ENCODE results near the gene IPO4. TPM values are rescaled to one million over a fixed set of nuclear protein-coding genes. Genes with fewer than 3 reads are reported as not detected.

Gene IPO4
- total and polyA plus RNA-seq, 9 of the 15 experiments (the other 6 are each of a cell fraction or from before 2014, with no cell fraction given), result 7.3 to 122 (median 31.8) TPM

DNA sequence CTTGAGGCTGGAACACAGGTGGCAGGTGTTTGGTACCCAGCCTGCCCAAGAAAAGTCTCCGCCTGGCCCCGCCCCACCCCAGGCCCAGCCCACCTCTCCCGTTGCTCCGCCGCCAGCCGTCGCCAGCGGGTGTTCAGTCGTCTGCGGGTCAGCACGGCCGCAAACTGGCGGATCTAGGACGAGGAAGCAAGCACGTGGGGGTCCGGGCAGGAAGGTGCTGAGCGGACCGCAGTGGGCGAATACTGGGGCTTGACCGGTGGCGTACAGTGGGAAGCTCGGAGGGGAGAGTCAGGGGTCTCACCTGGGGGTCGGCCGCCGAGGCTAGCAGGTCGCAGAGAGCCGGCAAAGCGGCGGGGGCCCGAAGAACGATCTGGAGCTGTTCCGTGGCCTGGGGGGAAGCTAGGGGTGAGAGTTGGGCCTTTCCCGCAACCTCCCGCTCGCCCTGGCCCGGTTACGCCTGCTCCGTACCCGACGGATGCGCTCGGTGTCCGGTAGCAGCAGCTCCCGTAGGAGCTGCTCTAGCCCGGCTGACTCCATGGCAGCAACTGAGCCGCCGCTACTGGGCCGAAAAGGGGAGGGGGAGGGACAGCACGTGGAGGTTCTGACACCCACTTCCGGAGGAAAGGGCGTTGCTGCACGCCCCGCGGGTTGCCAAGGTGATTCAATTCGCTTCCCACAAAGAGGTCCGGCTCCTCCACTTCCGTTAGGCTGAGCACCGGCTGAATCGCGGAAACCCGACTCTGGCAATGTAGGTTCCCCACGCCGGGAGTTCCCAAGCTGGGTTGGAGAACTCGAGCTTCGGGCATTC lies at the start of gene IPO4 (continued):
- TF ChIP-seq, protein P1, sequence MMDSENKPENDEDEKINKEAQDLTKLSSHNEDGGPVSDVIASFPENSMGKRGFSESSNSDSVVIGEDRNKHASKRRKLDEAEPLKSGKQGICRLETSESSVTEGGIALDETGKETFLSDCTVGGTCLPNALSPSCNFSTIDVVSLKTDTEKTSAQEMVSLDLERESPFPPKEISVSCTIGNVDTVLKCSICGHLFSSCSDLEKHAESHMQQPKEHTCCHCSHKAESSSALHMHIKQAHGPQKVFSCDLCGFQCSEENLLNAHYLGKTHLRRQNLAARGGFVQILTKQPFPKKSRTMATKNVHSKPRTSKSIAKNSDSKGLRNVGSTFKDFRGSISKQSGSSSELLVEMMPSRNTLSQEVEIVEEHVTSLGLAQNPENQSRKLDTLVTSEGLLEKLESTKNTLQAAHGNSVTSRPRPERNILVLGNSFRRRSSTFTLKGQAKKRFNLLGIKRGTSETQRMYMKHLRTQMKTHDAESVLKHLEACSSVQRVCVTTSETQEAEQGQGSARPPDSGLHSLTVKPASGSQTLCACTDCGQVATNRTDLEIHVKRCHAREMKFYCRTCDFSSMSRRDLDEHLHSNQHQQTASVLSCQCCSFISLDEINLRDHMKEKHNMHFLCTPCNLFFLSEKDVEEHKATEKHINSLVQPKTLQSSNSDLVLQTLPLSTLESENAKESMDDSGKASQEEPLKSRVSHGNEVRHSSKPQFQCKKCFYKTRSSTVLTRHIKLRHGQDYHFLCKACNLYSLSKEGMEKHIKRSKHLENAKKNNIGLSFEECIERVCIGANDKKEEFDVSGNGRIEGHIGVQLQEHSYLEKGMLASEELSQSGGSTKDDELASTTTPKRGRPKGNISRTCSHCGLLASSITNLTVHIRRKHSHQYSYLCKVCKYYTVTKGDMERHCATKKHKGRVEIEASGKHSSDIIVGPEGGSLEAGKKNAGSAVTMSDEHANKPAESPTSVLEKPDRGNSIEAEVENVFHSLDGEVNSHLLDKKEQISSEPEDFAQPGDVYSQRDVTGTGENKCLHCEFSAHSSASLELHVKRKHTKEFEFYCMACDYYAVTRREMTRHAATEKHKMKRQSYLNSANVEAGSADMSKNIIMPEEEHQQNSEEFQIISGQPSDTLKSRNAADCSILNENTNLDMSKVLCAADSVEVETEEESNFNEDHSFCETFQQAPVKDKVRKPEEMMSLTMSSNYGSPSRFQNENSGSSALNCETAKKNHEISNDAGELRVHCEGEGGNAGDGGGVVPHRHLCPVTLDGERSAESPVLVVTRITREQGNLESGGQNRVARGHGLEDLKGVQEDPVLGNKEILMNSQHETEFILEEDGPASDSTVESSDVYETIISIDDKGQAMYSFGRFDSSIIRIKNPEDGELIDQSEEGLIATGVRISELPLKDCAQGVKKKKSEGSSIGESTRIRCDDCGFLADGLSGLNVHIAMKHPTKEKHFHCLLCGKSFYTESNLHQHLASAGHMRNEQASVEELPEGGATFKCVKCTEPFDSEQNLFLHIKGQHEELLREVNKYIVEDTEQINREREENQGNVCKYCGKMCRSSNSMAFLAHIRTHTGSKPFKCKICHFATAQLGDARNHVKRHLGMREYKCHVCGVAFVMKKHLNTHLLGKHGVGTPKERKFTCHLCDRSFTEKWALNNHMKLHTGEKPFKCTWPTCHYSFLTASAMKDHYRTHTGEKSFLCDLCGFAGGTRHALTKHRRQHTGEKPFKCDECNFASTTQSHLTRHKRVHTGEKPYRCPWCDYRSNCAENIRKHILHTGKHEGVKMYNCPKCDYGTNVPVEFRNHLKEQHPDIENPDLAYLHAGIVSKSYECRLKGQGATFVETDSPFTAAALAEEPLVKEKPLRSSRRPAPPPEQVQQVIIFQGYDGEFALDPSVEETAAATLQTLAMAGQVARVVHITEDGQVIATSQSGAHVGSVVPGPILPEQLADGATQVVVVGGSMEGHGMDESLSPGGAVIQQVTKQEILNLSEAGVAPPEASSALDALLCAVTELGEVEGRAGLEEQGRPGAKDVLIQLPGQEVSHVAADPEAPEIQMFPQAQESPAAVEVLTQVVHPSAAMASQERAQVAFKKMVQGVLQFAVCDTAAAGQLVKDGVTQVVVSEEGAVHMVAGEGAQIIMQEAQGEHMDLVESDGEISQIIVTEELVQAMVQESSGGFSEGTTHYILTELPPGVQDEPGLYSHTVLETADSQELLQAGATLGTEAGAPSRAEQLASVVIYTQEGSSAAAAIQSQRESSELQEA (IDR thresholded peaks at IDR 0.05; ENCODE audit: low read depth), result no peak
- TF ChIP-seq CC2D1A (IDR thresholded peaks at IDR 0.05) (no peak), BMI1 (IDR thresholded peaks at IDR 0.05; ENCODE audit: low read length) (peak; percentile 83), ZNF717 (CRISPR knock-in tag; IDR thresholded peaks at IDR 0.05) (no peak), TAF1 (IDR thresholded peaks at IDR 0.05; ENCODE audit: control insufficient read depth, extremely low read depth, insufficient read depth, low read length, severe bottlenecking) (peak; percentile 51), ZNF444 (CRISPR knock-in tag; IDR thresholded peaks at IDR 0.05) (peak; percentile 66), SRSF7 (optimal IDR thresholded peaks at IDR 0.05; ENCODE audit: low read depth, low read length) (no peak), JUND (IDR thresholded peaks at IDR 0.05; ENCODE audit: borderline replicate concordance, low read depth, low read length) (peak; percentile 80), JUND (tag; IDR thresholded peaks at IDR 0.05; ENCODE audit: borderline replicate concordance, low read depth, low read length) (no peak; the same call in 2 of the 3 replicates), ATF1 (CRISPR knock-in tag; IDR thresholded peaks at IDR 0.05) (no peak), ATF1 (tag; IDR thresholded peaks at IDR 0.05) (peak; percentile 72), ELF2 (CRISPR knock-in tag; IDR thresholded peaks at IDR 0.05) (0 out of 2 replicates have a peak, but pooled peaks have one; percentile 69), NCOR1 (IDR thresholded peaks at IDR 0.05) (peak; percentile 17; the same call in 1 of the 2 replicates), RB1 (IDR thresholded peaks at IDR 0.05; ENCODE audit: low read depth) (peak; percentile 80; the same call in 1 of the 2 replicates), TCFL5 (CRISPR knock-in tag; conservative IDR thresholded peaks at IDR 0.05) (no peak), FOXP1 (CRISPR knock-in tag; IDR thresholded peaks at IDR 0.05) (peak; percentile 39; the same call in 1 of the 2 replicates), HDAC1 (IDR thresholded peaks at IDR 0.05) (peak; percentile 76 to 99; a peak in 3 of 4 replicates), MCM3 (IDR thresholded peaks at IDR 0.05) (no peak), TBL1XR1 (IDR thresholded peaks at IDR 0.05; ENCODE audit: low read length in 2 of 2) (peak in 1 of 2 experiments; percentile 52; a peak in 3 of 4 replicates)
- TF ChIP-seq, protein P2, sequence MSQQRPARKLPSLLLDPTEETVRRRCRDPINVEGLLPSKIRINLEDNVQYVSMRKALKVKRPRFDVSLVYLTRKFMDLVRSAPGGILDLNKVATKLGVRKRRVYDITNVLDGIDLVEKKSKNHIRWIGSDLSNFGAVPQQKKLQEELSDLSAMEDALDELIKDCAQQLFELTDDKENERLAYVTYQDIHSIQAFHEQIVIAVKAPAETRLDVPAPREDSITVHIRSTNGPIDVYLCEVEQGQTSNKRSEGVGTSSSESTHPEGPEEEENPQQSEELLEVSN (IDR thresholded peaks at IDR 0.05; ENCODE audit: borderline replicate concordance in 1 of 2, extremely low read depth in 1 of 2, insufficient read depth in 1 of 2, insufficient read length in 1 of 2, low read depth in 1 of 2, low read length in 1 of 2, poor library complexity in 1 of 2, severe bottlenecking in 1 of 2), result peak in 1 of 2 experiments; percentile 44
